Nephron (organoid): ENCODE results near the gene COX11.

Experiments
- H3K27ac Mint-ChIP-seq, 3 experiments: 2 replicates each; pipeline ENCODE4 v1.8.0; 2020; ENCODE audit warnings: mixed read lengths in 3 of 3, mild to moderate bottlenecking in 2 of 3, moderate library complexity in 1 of 3
- H3K27me3 Mint-ChIP-seq: 2 replicates; pipeline ENCODE4 v1.8.0; 2021; ENCODE audit warnings: low read depth, mild to moderate bottlenecking, moderate library complexity, mixed read lengths
- H3K36me3 Mint-ChIP-seq: 2 replicates; pipeline ENCODE4 v1.8.0; 2020; ENCODE audit warnings: low read depth, mixed read lengths
- H3K4me1 Mint-ChIP-seq: 2 replicates; pipeline ENCODE4 v1.8.0; 2020; ENCODE audit warnings: mixed read lengths
- H3K4me3 Mint-ChIP-seq, 3 experiments: 2 replicates each; pipeline ENCODE4 v1.8.0; 2020; ENCODE audit warnings: mild to moderate bottlenecking in 3 of 3, mixed read lengths in 3 of 3, moderate library complexity in 2 of 3
- H3K9me3 Mint-ChIP-seq: 2 replicates; pipeline ENCODE4 v1.8.0; 2020; ENCODE audit warnings: mixed read lengths
- CTCF ChIP-seq, 3 experiments: fragments of 200-600 bp; sonication (generic); IDR thresholded peaks; one replicate each; pipeline ENCODE4 v1.5.0; 2021; ENCODE audit warnings: antibody characterized with exemption in 3 of 3; ENCODE audit not compliant: unreplicated experiment in 3 of 3

The COX11 gene

GRCh38 chr17:54956791-54957190, 11.7 kb downstream of the COX11 start:
- Mint-ChIP-seq H3K36me3 (peaks cover 60% of the 10 kb centered on the region), H3K9me3 (no peaks in the 10 kb centered on the region), H3K27ac (no peak overlapping the region), H3K4me3 (no peak overlapping the region), H3K4me1 (peaks cover 13% of the 10 kb centered on the region), H3K27me3 (no peaks in the 10 kb centered on the region)
- TF ChIP-seq CTCF (IDR thresholded peaks at IDR 0.05; ENCODE audit: unreplicated experiment in 3 of 3) = no peak

- H3K27me3 Mint-ChIP-seq = no peaks in the 10 kb centered on the region
- peaks cover 41% of the 10 kb centered on the region for H3K36me3 Mint-ChIP-seq
- H3K9me3 Mint-ChIP-seq = no peaks in the 10 kb centered on the region
- no peaks in the 10 kb centered on the region for H3K4me1 Mint-ChIP-seq
- TF ChIP-seq CTCF (IDR thresholded peaks at IDR 0.05; ENCODE audit: unreplicated experiment in 3 of 3) = no peak
- H3K27ac Mint-ChIP-seq = no peak overlapping the region
- H3K4me3 Mint-ChIP-seq = no peak overlapping the region
Observed at GRCh38 chr17:54951286-54951685, 17.2 kb downstream of the COX11 start.

- Mint-ChIP-seq H3K36me3 (peaks cover 35% of the 10 kb centered on the region), H3K4me1 (no peaks in the 10 kb centered on the region), H3K4me3 (no peak overlapping the region), H3K27ac (peak overlapping the region in 1 of 3 experiments; percentile 54), H3K9me3 (no peaks in the 10 kb centered on the region), H3K27me3 (no peaks in the 10 kb centered on the region)
- TF ChIP-seq CTCF (IDR thresholded peaks at IDR 0.05; ENCODE audit: unreplicated experiment in 3 of 3) = no peak
Observed at GRCh38 chr17:54950116-54950515, 18.3 kb downstream of the COX11 start.

GRCh38 chr17:54948380-54948779, 20.1 kb downstream of the COX11 start:
- Mint-ChIP-seq H3K36me3 (peaks cover 23% of the 10 kb centered on the region), H3K4me1 (no peaks in the 10 kb centered on the region), H3K27me3 (no peaks in the 10 kb centered on the region), H3K9me3 (no peaks in the 10 kb centered on the region), H3K4me3 (no peak overlapping the region), H3K27ac (no peak overlapping the region)
- no peak for TF ChIP-seq CTCF (IDR thresholded peaks at IDR 0.05; ENCODE audit: unreplicated experiment in 3 of 3)

- H3K4me3 Mint-ChIP-seq = no peak overlapping the region
- no peak for TF ChIP-seq CTCF (IDR thresholded peaks at IDR 0.05; ENCODE audit: unreplicated experiment in 3 of 3)
- no peaks in the 10 kb centered on the region for H3K27me3 Mint-ChIP-seq
- no peaks in the 10 kb centered on the region for H3K9me3 Mint-ChIP-seq
- no peaks in the 10 kb centered on the region for H3K4me1 Mint-ChIP-seq
- H3K27ac Mint-ChIP-seq = no peak overlapping the region
- peaks cover 25% of the 10 kb centered on the region for H3K36me3 Mint-ChIP-seq
Observed at GRCh38 chr17:54947396-54947795, 21.1 kb downstream of the COX11 start.

GRCh38 chr17:54945671-54946070, 22.8 kb downstream of the COX11 start:
- Mint-ChIP-seq H3K27ac (no peak overlapping the region), H3K4me3 (no peak overlapping the region), H3K27me3 (no peaks in the 10 kb centered on the region), H3K36me3 (peaks cover 19% of the 10 kb centered on the region), H3K9me3 (no peaks in the 10 kb centered on the region), H3K4me1 (no peaks in the 10 kb centered on the region)
- TF ChIP-seq CTCF (IDR thresholded peaks at IDR 0.05; ENCODE audit: unreplicated experiment in 3 of 3) = no peak
